HT1080 (cell line): ENCODE data around the gene TTC7B. TPM values are rescaled to one million over a fixed set of nuclear protein-coding genes. Genes with fewer than 3 reads are reported as not detected.

Source experiments
- DNase-seq: peaks from one replicate; pipeline ENCODE4 v3.0.0-alpha.2; 2015; ENCODE audit warnings: low read depth
- total RNA-seq: library from RNA; depleted of rRNA; stranded (reverse); fragments of >200 nt; shearing (Covaris generic); gene quantifications from 2 replicates; pipeline ENCODE4 v1.2.3, GENCODE V29; 2014

Gene TTC7B
- total RNA-seq, 1 experiment from 2014 or later, result 44.8 TPM

- no peak for DNase-seq
Measured at GRCh38 chr14:90807060-90807459, 9.2 kb downstream of the TTC7B start.

GRCh38 chr14:90805662-90806540, 10.3 kb downstream of the TTC7B start:
- DNase-seq, result no peak

GRCh38 chr14:90805084-90805391, 11.2 kb downstream of the TTC7B start:
- DNase-seq, result no peak

GRCh38 chr14:90804292-90805083, 11.7 kb downstream of the TTC7B start:
- no peak for DNase-seq

GRCh38 chr14:90803249-90803648, 13.0 kb downstream of the TTC7B start:
- no peak for DNase-seq

GRCh38 chr14:90799420-90799819, 16.8 kb downstream of the TTC7B start:
- DNase-seq, result no peak

- DNase-seq, result no peak
Measured at GRCh38 chr14:90797919-90798318, 18.3 kb downstream of the TTC7B start.

GRCh38 chr14:90797451-90797850, 18.8 kb downstream of the TTC7B start:
- no peak for DNase-seq

GRCh38 chr14:90796329-90796728, 19.9 kb downstream of the TTC7B start:
- DNase-seq, result no peak

GRCh38 chr14:90795744-90796143, 20.5 kb downstream of the TTC7B start:
- DNase-seq, result peak; percentile 88

- DNase-seq, result no peak
Measured at GRCh38 chr14:90791486-90791885, 24.7 kb downstream of the TTC7B start.

- DNase-seq, result no peak
Measured at GRCh38 chr14:90788031-90788430, 28.2 kb downstream of the TTC7B start.

GRCh38 chr14:90785876-90786450, 30.3 kb downstream of the TTC7B start:
- DNase-seq, result no peak

- peak; percentile 50 for DNase-seq
Measured at GRCh38 chr14:90785471-90785870, 30.8 kb downstream of the TTC7B start.

- DNase-seq, result no peak
Measured at GRCh38 chr14:90784621-90785270, 31.5 kb downstream of the TTC7B start.

GRCh38 chr14:90783344-90783743, 32.9 kb downstream of the TTC7B start:
- no peak for DNase-seq

- no peak for DNase-seq
Measured at GRCh38 chr14:90782892-90783291, 33.3 kb downstream of the TTC7B start.

- DNase-seq, result no peak
Measured at GRCh38 chr14:90781876-90782275, 34.4 kb downstream of the TTC7B start.

- peak; percentile 67 for DNase-seq
Measured at GRCh38 chr14:90781344-90781761, 34.9 kb downstream of the TTC7B start.

GRCh38 chr14:90780519-90780918, 35.7 kb downstream of the TTC7B start:
- DNase-seq, result no peak

GRCh38 chr14:90778571-90779255, 37.5 kb downstream of the TTC7B start:
- DNase-seq, result no peak
